Thymus (tissue), 11 donors: ENCODE data around the gene LIAS. TPM values are rescaled to one million over a fixed set of nuclear protein-coding genes. Genes with fewer than 3 reads are reported as not detected.

ENCODE experiments used
- DNase-seq, 9 donors: peaks; one replicate each; pipeline ENCODE4 v3.0.0-alpha.2; 2013; ENCODE audit warnings: low spot score in 9 of 9, low read depth in 6 of 9, missing footprints in 1 of 9
- H3K27ac ChIP-seq, 2 donors: one replicate each; pipeline ENCODE4 v1.5.1; 2013; ENCODE audit warnings: control low read depth in 1 of 2, low read depth in 1 of 2, low read length in 1 of 2, mild to moderate bottlenecking in 1 of 2, moderate library complexity in 1 of 2
- H3K27me3 ChIP-seq, 2 donors: one replicate each; pipeline ENCODE4 v1.5.1; 2013; ENCODE audit warnings: low read length in 1 of 2; ENCODE audit not compliant: control insufficient read depth in 2 of 2, insufficient read depth in 1 of 2
- H3K36me3 ChIP-seq, 2 donors: one replicate each; pipeline ENCODE4 v1.5.1; 2013; ENCODE audit warnings: low read length in 1 of 2, mild to moderate bottlenecking in 1 of 2, moderate library complexity in 1 of 2; ENCODE audit not compliant: control insufficient read depth in 2 of 2, insufficient read depth in 2 of 2
- H3K4me1 ChIP-seq, 2 donors: one replicate each; pipeline ENCODE4 v1.5.1; 2013; ENCODE audit warnings: low read length in 2 of 2; ENCODE audit not compliant: control insufficient read depth in 2 of 2, insufficient read depth in 2 of 2
- H3K4me3 ChIP-seq, 2 donors: one replicate each; pipeline ENCODE4 v1.5.1; 2013; ENCODE audit warnings: low read length in 2 of 2, control low read depth in 1 of 2, mild to moderate bottlenecking in 1 of 2
- H3K9me3 ChIP-seq, 2 donors: one replicate each; pipeline ENCODE4 v1.5.1; 2013; ENCODE audit warnings: low read length in 1 of 2, mild to moderate bottlenecking in 1 of 2; ENCODE audit not compliant: control insufficient read depth in 2 of 2, insufficient read depth in 1 of 2
- WGBS: extraction: QIAGEN DNeasy Blood & Tissue Kit; methylation state at CpG from one replicate; pipeline ENCODE4 v1.1.7; 2013; 5-methylcytosine and 5-hydroxymethylcytosine counted together
- polyA plus RNA-seq: library from polyadenylated mRNA; stranded (reverse); fragments of 200-250 nt; gene quantifications from one replicate; pipeline ENCODE4 v1.2.3, GENCODE V29; 2013
- total RNA-seq: library from RNA; stranded (reverse); fragments of 120-200 nt; gene quantifications from one replicate; pipeline ENCODE4 v1.2.4, GENCODE V29; 2013
- donor health status: healthy.

LIAS gene
- total and polyA plus RNA-seq, 2 donors, result 12.5 to 29.1 TPM

DNA sequence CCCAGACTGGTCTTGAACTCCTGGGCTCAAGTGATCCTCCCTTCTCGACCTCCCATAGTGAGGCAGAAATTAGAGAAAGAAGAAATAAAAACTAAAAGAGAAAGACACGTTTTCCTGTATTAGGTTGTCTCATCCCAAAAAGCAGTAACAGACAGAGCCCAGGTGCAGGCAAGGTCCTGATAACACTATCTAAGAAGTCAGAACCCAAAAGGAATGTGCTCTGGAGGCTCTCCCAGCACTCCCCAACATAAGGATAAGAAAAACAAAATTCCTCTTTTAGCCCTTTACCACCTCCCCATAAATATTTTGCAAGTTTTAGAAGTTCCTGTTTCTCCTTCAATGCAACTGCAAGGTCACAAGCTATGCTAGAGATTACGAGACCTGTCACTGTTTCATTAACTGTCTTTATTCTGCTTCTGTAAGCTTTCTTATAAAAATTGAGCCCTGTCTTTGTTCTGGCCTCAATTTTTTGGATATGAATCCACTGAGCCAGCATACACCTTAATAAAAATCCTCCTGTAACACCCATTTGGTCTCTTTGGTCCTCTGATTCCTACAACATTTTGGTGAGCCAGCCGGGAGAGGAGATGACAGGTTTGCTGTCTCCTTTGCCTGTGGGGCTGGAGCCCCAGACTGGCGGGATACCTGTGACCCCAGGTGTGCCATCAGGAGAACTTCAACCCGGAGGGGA lies 25.9 kb downstream of the LIAS start:
- H3K4me3 ChIP-seq, result no peak overlapping the region
- no peak for DNase-seq
- no peak overlapping the region for H3K27ac ChIP-seq
- WGBS, result 96% methylated on average over 6 of the region's 6 CpGs
- no peaks in the 10 kb centered on the region for H3K4me1 ChIP-seq
- H3K9me3 ChIP-seq, result no peaks in the 10 kb centered on the region
- no peaks in the 10 kb centered on the region for H3K36me3 ChIP-seq
- H3K27me3 ChIP-seq, result no peaks in the 10 kb centered on the region

DNA sequence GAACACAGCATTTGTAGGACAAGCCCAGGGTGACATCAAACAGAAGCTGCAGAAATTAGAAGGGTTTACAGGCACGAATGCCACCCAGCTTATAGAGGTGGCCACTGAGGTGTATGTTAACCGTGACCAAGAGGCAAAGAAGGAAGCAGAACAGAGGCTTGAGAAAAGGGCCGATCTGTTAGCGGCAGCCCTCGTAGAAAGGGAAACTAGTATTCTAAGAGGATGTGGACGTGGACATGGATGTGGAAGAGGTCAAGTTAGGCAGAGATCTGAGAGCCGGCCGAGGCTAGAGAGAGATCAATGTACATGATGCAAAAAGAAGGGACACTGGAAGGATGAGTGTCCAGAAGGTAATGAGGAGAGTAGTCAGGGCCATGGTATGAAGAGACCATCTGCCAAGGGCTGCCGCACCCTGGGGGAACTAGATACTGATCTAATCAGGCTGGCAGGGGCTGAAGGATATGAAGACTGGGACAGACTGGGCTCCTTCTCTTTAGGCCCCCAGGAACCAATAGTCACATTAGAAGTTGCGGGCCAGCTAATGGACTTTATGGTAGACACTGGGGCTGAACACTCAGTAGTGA lies 27.5 kb downstream of the LIAS start:
- Histone ChIP-seq H3K27ac (no peak overlapping the region), H3K9me3 (no peaks in the 10 kb centered on the region), H3K36me3 (no peaks in the 10 kb centered on the region), H3K4me3 (no peak overlapping the region), H3K4me1 (no peaks in the 10 kb centered on the region), H3K27me3 (no peaks in the 10 kb centered on the region)
- DNase-seq, result no peak
- WGBS, result 96% methylated on average over 10 of the region's 10 CpGs

DNA sequence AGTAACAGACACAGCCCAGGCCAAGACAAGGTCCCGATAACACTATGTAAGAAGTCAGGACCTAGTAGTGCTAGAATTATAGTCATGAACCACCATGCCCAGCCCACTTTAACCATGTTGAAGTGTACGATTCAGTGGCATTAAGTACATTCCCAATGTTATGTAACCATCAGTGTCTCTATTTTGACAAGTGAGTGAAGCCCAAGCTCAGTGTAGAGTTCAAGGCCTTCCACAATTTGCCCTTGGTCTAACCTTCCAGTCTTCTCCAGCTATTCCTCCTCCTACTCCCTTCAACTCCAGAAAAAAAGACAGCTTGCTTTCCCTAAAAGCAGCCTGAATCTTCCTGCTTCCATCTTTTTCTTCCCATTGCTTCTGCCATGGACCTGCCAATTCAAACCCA lies 31.5 kb downstream of the LIAS start:
- 97% methylated on average over 2 of the region's 2 CpGs for whole genome bisulfite sequencing
- Histone ChIP-seq H3K27ac (no peak overlapping the region), H3K4me1 (no peaks in the 10 kb centered on the region), H3K9me3 (no peaks in the 10 kb centered on the region), H3K27me3 (no peaks in the 10 kb centered on the region), H3K36me3 (no peaks in the 10 kb centered on the region), H3K4me3 (no peak overlapping the region)
- DNase-seq, result no peak

DNA sequence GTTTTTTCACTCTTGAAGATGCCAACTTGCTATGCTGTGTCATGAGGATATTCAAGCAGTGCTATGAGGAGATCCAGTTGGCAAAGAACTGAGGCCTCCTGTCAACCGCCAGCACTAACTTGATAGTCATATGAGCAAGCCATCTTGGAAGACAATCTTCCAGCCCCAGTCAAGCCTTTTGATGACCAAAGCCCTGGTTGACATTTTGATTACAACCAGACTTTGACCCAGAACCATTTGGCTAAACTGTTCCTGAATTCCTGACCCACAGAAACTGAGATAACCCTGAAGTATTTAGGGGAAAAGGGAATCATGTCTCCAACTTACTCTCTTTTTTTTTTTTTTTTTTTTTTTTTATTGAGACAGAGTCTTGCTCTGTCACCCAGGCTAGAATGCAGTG lies 35.5 kb downstream of the LIAS start:
- H3K9me3 ChIP-seq, result no peaks in the 10 kb centered on the region
- 92% methylated on average over 1 of the region's 1 CpG for WGBS
- H3K27ac ChIP-seq, result no peak overlapping the region
- H3K27me3 ChIP-seq, result no peaks in the 10 kb centered on the region
- no peak for DNase-seq
- H3K4me1 ChIP-seq, result no peaks in the 10 kb centered on the region
- H3K4me3 ChIP-seq, result no peak overlapping the region
- peaks cover 0 to 4% of the 10 kb centered on the region in 2 donors for H3K36me3 ChIP-seq

DNA sequence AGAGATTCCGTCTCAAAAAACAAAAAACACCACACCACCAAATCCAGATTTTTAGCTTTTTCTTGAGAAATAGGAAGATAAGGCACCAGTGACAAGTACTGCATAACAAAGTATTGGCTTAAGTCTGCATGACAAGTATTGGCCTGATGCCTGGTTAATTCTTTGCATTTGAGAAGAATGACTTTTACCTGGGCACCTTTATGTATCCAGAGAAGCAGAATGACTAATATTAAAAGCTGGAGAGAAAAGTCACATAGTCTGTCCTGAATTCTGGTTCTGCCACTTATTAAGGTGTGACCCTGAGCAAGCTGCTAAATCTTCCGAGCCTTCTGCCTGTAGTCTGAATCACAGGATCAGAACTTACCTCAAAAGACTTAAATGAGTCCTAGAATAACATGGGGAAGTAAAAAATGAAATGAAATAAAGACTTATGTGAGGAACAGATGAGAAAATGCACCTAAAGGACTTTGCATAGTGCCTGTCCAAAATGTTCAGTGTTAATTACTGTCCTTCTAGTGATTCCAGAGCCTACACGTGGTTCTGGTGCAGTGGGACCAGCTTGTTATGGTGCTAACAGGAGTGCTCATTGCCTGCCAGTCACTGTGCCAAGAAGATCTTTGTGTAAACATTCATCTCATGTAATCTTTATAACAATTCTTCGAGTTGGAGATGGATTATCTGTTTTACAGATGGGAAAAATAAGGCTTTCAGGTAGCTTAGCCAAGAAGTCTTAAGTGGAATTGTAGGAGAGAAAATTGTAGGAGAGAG lies 36.8 kb downstream of the LIAS start:
- Histone ChIP-seq H3K4me3 (no peak overlapping the region), H3K9me3 (no peaks in the 10 kb centered on the region), H3K27ac (no peak overlapping the region), H3K36me3 (peaks cover 0 to 9% of the 10 kb centered on the region in 2 donors), H3K4me1 (no peaks in the 10 kb centered on the region), H3K27me3 (no peaks in the 10 kb centered on the region)
- no peak for DNase-seq
- WGBS, result 94% methylated on average over 4 of the region's 4 CpGs

DNA sequence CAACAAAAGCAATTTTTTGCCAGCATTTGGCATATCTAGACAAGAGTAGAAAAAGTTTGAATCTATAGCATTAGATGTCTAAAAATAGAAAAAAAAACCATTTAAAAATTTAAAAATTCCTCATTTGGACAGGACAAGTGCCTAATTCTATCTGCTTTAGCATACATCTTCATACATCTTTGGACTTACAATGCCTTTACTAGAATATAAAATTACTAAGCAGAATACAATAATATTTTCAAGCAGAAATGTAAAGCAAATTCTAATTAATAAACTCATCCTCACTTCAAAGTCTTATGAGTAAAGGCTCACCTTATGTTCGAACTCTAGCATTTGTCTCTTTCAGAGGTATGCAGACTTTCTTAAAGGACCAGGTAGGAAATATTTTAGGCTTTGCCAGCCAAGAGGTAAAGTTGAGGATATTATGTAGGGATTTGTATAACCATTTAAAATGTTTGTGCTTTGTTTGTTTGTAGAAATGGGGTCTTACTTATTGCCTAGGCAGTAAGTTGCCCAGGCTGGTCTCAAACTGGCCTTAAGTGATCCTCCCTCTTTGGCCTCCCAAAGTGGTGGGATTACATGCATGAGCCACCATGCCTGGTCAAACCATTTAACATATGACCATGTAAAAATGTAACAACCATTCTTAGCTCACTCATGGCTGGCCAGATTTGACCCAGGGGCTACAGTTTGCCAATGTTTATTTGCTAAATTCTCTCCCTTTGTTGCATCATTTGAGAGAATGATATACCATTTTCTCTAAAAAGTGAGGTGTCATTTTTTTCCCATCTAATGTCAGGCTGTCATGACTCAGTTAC lies 39.3 kb downstream of the LIAS start:
- Histone ChIP-seq H3K36me3 (peaks cover 3 to 18% of the 10 kb centered on the region in 2 donors), H3K4me1 (no peaks in the 10 kb centered on the region), H3K27me3 (no peaks in the 10 kb centered on the region), H3K9me3 (no peaks in the 10 kb centered on the region), H3K4me3 (no peak overlapping the region), H3K27ac (no peak overlapping the region)
- 99% methylated on average over 1 of the region's 1 CpG for WGBS
- no peak for DNase-seq

DNA sequence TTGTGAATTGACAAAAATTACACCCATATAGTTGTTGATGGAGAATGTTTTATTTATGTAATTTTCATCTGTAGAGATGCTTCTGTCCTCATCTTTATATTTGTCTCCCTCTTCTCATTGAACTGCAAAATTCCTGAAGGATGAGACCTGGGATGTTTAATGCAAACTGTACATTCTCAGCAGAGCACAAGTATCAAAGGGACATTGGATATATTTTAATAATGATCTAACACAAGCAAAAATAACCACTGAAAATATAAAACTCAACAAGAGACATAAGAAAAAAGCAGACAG lies 39.8 kb downstream of the LIAS start:
- Histone ChIP-seq H3K36me3 (peaks cover 5 to 23% of the 10 kb centered on the region in 2 donors), H3K4me1 (no peaks in the 10 kb centered on the region), H3K9me3 (no peaks in the 10 kb centered on the region), H3K27me3 (no peaks in the 10 kb centered on the region), H3K4me3 (no peak overlapping the region), H3K27ac (no peak overlapping the region)
- DNase-seq, result no peak

DNA sequence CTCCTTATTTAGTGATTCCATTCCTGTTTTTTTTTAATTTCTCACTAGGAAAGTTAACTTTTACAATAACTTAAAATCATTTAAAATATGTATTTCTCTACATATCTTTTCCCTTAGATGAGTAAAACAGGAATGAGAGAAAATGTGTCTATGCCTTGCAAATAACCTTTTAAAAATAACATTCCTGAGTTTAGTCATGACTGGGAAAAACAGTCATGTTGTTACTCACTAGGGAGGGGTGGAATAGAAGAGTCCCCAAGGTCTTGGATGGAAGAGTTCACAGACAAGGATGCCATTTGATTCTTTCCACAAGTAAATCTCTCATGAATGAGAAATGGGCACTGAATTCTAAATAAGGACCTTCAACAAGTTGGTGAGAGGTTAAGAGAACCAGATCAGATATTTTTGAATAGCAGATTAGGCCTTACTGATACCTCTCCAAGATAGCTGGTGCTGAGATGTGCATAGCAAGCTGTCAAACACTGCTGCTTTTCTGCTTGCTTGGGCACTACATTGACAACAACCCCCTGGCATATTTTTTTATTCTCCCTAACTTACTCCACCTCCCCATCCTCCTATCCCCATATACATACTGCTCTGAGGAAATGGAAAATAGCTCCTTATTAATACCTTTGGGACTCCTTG lies 43.3 kb downstream of the LIAS start:
- Histone ChIP-seq H3K27ac (no peak overlapping the region), H3K9me3 (no peaks in the 10 kb centered on the region), H3K36me3 (peaks cover 11 to 41% of the 10 kb centered on the region in 2 donors), H3K4me1 (no peaks in the 10 kb centered on the region), H3K4me3 (no peak overlapping the region), H3K27me3 (no peaks in the 10 kb centered on the region)
- DNase-seq, result no peak
